Immature natural killer cell (primary cell): Measurements from ENCODE around the gene SEMA3E. TPM values are rescaled to one million over a fixed set of nuclear protein-coding genes. Genes with fewer than 3 reads are reported as not detected.
"Not testable (repeated sequence)": the region's sequence is repeated elsewhere in the genome, so short reads cannot be mapped to it uniquely, and the experiment has no call there.

Experiments
- DNase-seq, 3 donors: peaks; one replicate each; pipeline ENCODE4 v3.0.0; 2022; ENCODE audit warnings: mixed read lengths in 1 of 3
- H3K27ac Mint-ChIP-seq, 6 donors: one replicate each; pipeline ENCODE4 v1.8.0; 2020; ENCODE audit warnings: mixed read lengths in 6 of 6, mild to moderate bottlenecking in 5 of 6, inconsistent platforms in 4 of 6, moderate library complexity in 3 of 6
- H3K27me3 Mint-ChIP-seq, 3 donors: one replicate each; pipeline ENCODE4 v1.8.0; 2020 to 2021; ENCODE audit warnings: low read depth in 3 of 3, mild to moderate bottlenecking in 3 of 3, mixed read lengths in 3 of 3, moderate library complexity in 3 of 3, inconsistent platforms in 1 of 3
- H3K36me3 Mint-ChIP-seq, 3 donors: one replicate each; pipeline ENCODE4 v1.8.0; 2020; ENCODE audit warnings: mixed read lengths in 3 of 3, inconsistent platforms in 2 of 3, mild to moderate bottlenecking in 2 of 3
- H3K4me1 Mint-ChIP-seq, 2 donors: one replicate each; pipeline ENCODE4 v1.8.0; 2020; ENCODE audit warnings: inconsistent platforms in 2 of 2, mild to moderate bottlenecking in 2 of 2, mixed read lengths in 2 of 2, moderate library complexity in 1 of 2
- H3K4me3 Mint-ChIP-seq, 5 donors: one replicate each; pipeline ENCODE4 v1.8.0; 2020; ENCODE audit warnings: mild to moderate bottlenecking in 5 of 5, mixed read lengths in 5 of 5, inconsistent platforms in 3 of 5, moderate library complexity in 3 of 5
- H3K9me3 Mint-ChIP-seq, 6 donors: one replicate each; pipeline ENCODE4 v1.8.0; 2020; ENCODE audit warnings: mild to moderate bottlenecking in 6 of 6, mixed read lengths in 6 of 6, inconsistent platforms in 4 of 6, moderate library complexity in 3 of 6
- polyA plus RNA-seq, 3 donors: library from polyadenylated mRNA; unstranded; fragments of 300-500 nt; fragmentation: Illumina TruSeq; gene quantifications; one replicate each; pipeline ENCODE4 v1.2.3, GENCODE V29; 2021

SEMA3E gene
- polyA plus RNA-seq, 3 donors from 2014 or later: not detected

GRCh38 chr7:83478616-83479015 is 170.3 kb downstream of the SEMA3E start:
- DNase-seq: no peak
- Mint-ChIP-seq H3K27me3 (no peaks in the 10 kb centered on the region), H3K4me1 (no peaks in the 10 kb centered on the region), H3K4me3 (no peak overlapping the region), H3K36me3 (peaks cover 0 to 4% (median 0%) of the 10 kb centered on the region in 3 donors), H3K27ac (no peak overlapping the region), H3K9me3 (peaks cover 4 to 24% (median 10%) of the 10 kb centered on the region in 6 donors)

- no peaks in the 10 kb centered on the region for H3K27me3 Mint-ChIP-seq
- H3K36me3 Mint-ChIP-seq: no peaks in the 10 kb centered on the region
- H3K4me3 Mint-ChIP-seq: no peak overlapping the region
- DNase-seq: no peak
- H3K27ac Mint-ChIP-seq: no peak overlapping the region
- no peaks in the 10 kb centered on the region for H3K4me1 Mint-ChIP-seq
- H3K9me3 Mint-ChIP-seq: peaks cover 0 to 35% (median 13%) of the 10 kb centered on the region in 6 donors
These were observed 172.4 kb downstream of the SEMA3E start for GRCh38 chr7:83476511-83477050.

- Mint-ChIP-seq H3K27ac (no peak overlapping the region), H3K4me1 (no peaks in the 10 kb centered on the region), H3K36me3 (no peaks in the 10 kb centered on the region), H3K4me3 (no peak overlapping the region), H3K9me3 (peaks cover 0 to 37% (median 13%) of the 10 kb centered on the region in 6 donors), H3K27me3 (no peaks in the 10 kb centered on the region)
- DNase-seq: no peak
These were observed 173.5 kb downstream of the SEMA3E start for GRCh38 chr7:83475420-83475819.

- H3K4me3 Mint-ChIP-seq: no peak overlapping the region
- H3K27ac Mint-ChIP-seq: no peak overlapping the region
- no peak for DNase-seq
- H3K9me3 Mint-ChIP-seq: peaks cover 0 to 39% (median 10%) of the 10 kb centered on the region in 6 donors
- H3K4me1 Mint-ChIP-seq: no peaks in the 10 kb centered on the region
- H3K36me3 Mint-ChIP-seq: no peaks in the 10 kb centered on the region
- peaks cover 0 to 1% (median 0%) of the 10 kb centered on the region in 3 donors for H3K27me3 Mint-ChIP-seq
These were observed 176.6 kb downstream of the SEMA3E start for GRCh38 chr7:83472376-83472775.

- H3K36me3 Mint-ChIP-seq: no peaks in the 10 kb centered on the region
- no peaks in the 10 kb centered on the region for H3K4me1 Mint-ChIP-seq
- peaks cover 0 to 39% (median 10%) of the 10 kb centered on the region in 6 donors for H3K9me3 Mint-ChIP-seq
- peaks cover 0 to 5% (median 0%) of the 10 kb centered on the region in 3 donors for H3K27me3 Mint-ChIP-seq
- H3K4me3 Mint-ChIP-seq: no peak overlapping the region
- H3K27ac Mint-ChIP-seq: no peak overlapping the region
- DNase-seq: no peak
These were observed 179.4 kb downstream of the SEMA3E start for GRCh38 chr7:83469491-83469890.

- no peak overlapping the region for H3K4me3 Mint-ChIP-seq
- H3K27ac Mint-ChIP-seq: no peak overlapping the region
- peaks cover 0 to 5% (median 0%) of the 10 kb centered on the region in 3 donors for H3K27me3 Mint-ChIP-seq
- no peak for DNase-seq
- no peaks in the 10 kb centered on the region for H3K4me1 Mint-ChIP-seq
- peaks cover 0 to 39% (median 10%) of the 10 kb centered on the region in 6 donors for H3K9me3 Mint-ChIP-seq
- no peaks in the 10 kb centered on the region for H3K36me3 Mint-ChIP-seq
These were observed 179.9 kb downstream of the SEMA3E start for GRCh38 chr7:83469076-83469475.

- Mint-ChIP-seq H3K9me3 (peaks cover 0 to 36% (median 10%) of the 10 kb centered on the region in 6 donors), H3K4me3 (no peak overlapping the region), H3K4me1 (no peaks in the 10 kb centered on the region), H3K36me3 (no peaks in the 10 kb centered on the region), H3K27ac (no peak overlapping the region), H3K27me3 (peaks cover 0 to 5% (median 0%) of the 10 kb centered on the region in 3 donors)
- DNase-seq: no peak
These were observed 180.6 kb downstream of the SEMA3E start for GRCh38 chr7:83468251-83468739.

- H3K4me1 Mint-ChIP-seq: no peaks in the 10 kb centered on the region
- H3K9me3 Mint-ChIP-seq: peaks cover 0 to 29% (median 10%) of the 10 kb centered on the region in 6 donors
- no peak overlapping the region for H3K27ac Mint-ChIP-seq
- no peak overlapping the region for H3K4me3 Mint-ChIP-seq
- no peaks in the 10 kb centered on the region for H3K36me3 Mint-ChIP-seq
- DNase-seq: no peak
- H3K27me3 Mint-ChIP-seq: peaks cover 0 to 5% (median 0%) of the 10 kb centered on the region in 3 donors
These were observed 181.4 kb downstream of the SEMA3E start for GRCh38 chr7:83467493-83467892.

- no peaks in the 10 kb centered on the region for H3K4me1 Mint-ChIP-seq
- DNase-seq: no peak
- H3K4me3 Mint-ChIP-seq: no peak overlapping the region
- H3K9me3 Mint-ChIP-seq: peaks cover 0 to 27% (median 10%) of the 10 kb centered on the region in 6 donors
- peaks cover 0 to 5% (median 0%) of the 10 kb centered on the region in 3 donors for H3K27me3 Mint-ChIP-seq
- H3K27ac Mint-ChIP-seq: no peak overlapping the region
- no peaks in the 10 kb centered on the region for H3K36me3 Mint-ChIP-seq
These were observed 182.0 kb downstream of the SEMA3E start for GRCh38 chr7:83466956-83467355.

- H3K4me3 Mint-ChIP-seq: no peak overlapping the region
- no peaks in the 10 kb centered on the region for H3K36me3 Mint-ChIP-seq
- no peak for DNase-seq
- H3K9me3 Mint-ChIP-seq: peaks cover 0 to 24% (median 10%) of the 10 kb centered on the region in 6 donors
- H3K4me1 Mint-ChIP-seq: no peaks in the 10 kb centered on the region
- H3K27me3 Mint-ChIP-seq: peaks cover 0 to 5% (median 0%) of the 10 kb centered on the region in 3 donors
- H3K27ac Mint-ChIP-seq: no peak overlapping the region
These were observed 182.6 kb downstream of the SEMA3E start for GRCh38 chr7:83466187-83466923.

GRCh38 chr7:83465643-83466042 is 183.3 kb downstream of the SEMA3E start:
- H3K27me3 Mint-ChIP-seq: peaks cover 0 to 8% (median 0%) of the 10 kb centered on the region in 3 donors

GRCh38 chr7:83461820-83462219 is 187.1 kb downstream of the SEMA3E start:
- not testable (repeated sequence) for H3K36me3 Mint-ChIP-seq, DNase-seq, H3K4me3 Mint-ChIP-seq, H3K27ac Mint-ChIP-seq, H3K27me3 Mint-ChIP-seq, H3K4me1 Mint-ChIP-seq
- H3K9me3 Mint-ChIP-seq: peaks cover 3 to 34% (median 19%) of the 10 kb centered on the region in 6 donors

More at GRCh38 chr7:83465643-83466042, 183.3 kb downstream of the SEMA3E start:
- Mint-ChIP-seq H3K4me1 (no peaks in the 10 kb centered on the region), H3K27ac (no peak overlapping the region), H3K36me3 (no peaks in the 10 kb centered on the region), H3K9me3 (peaks cover 0 to 31% (median 13%) of the 10 kb centered on the region in 6 donors), H3K4me3 (no peak overlapping the region)
- DNase-seq: no peak

GRCh38 chr7:83459930-83460653 is 188.8 kb downstream of the SEMA3E start:
- peaks cover 3 to 35% (median 16%) of the 10 kb centered on the region in 6 donors for H3K9me3 Mint-ChIP-seq
- H3K4me3 Mint-ChIP-seq, H3K36me3 Mint-ChIP-seq, H3K27ac Mint-ChIP-seq, H3K27me3 Mint-ChIP-seq, DNase-seq, H3K4me1 Mint-ChIP-seq: not testable (repeated sequence)
